Peyer's patch (tissue), 4 donors: ENCODE results near the gene PPP1R13L. TPM values are rescaled to one million over a fixed set of nuclear protein-coding genes. Genes with fewer than 3 reads are reported as not detected.

Source experiments
- DNase-seq, 3 donors: peaks; one replicate each; pipeline ENCODE4 v3.0.0-alpha.2; 2017 to 2019
- H3K27ac ChIP-seq, 4 donors: fragments of 200-600 bp; sonication (generic); one replicate each; pipeline ENCODE4 v1.5.1; 2016 to 2019
- H3K27me3 ChIP-seq, 2 donors: fragments of 200-600 bp; sonication (generic); one replicate each; pipeline ENCODE4 v1.5.1; 2019
- H3K36me3 ChIP-seq, 3 donors: fragments of 200-600 bp; sonication (generic); one replicate each; pipeline ENCODE4 v1.5.1; 2016 to 2019
- H3K4me1 ChIP-seq, 4 donors: fragments of 200-600 bp; sonication (generic); one replicate each; pipeline ENCODE4 v1.5.1; 2016 to 2019
- H3K4me3 ChIP-seq, 4 donors: fragments of 200-600 bp; sonication (generic); 1 replicate in 3 of 4; 2 replicates in 1 of 4; pipeline ENCODE4 v1.5.1; 2016 to 2019; ENCODE audit warnings: mild to moderate bottlenecking in 1 of 4
- H3K9me3 ChIP-seq, 4 donors: fragments of 200-600 bp; sonication (generic); one replicate each; pipeline ENCODE4 v1.5.1; 2016 to 2019; ENCODE audit warnings: mild to moderate bottlenecking in 1 of 4
- CTCF ChIP-seq, 6 experiments: fragments of 450-650 bp in 4 of 6; fragments of 200-600 bp in 2 of 6; sonication (generic) in 1 of 6; IDR thresholded peaks; one replicate each; pipeline ENCODE4 v1.5.1; 2017 to 2019; ENCODE audit warnings: antibody characterized with exemption in 6 of 6, mild to moderate bottlenecking in 3 of 6, moderate library complexity in 1 of 6
- POLR2A ChIP-seq, 2 donors: fragments of 450-650 bp; IDR thresholded peaks; one replicate each; pipeline ENCODE4 v1.5.1; 2017; ENCODE audit warnings: antibody characterized with exemption in 2 of 2, mild to moderate bottlenecking in 2 of 2, moderate library complexity in 2 of 2
- total RNA-seq, 4 donors: library from RNA; depleted of rRNA; stranded (reverse); fragments of >200 nt; gene quantifications; one replicate each; pipeline ENCODE4 v1.1.0, GENCODE V29; 2016

Gene PPP1R13L
- total RNA-seq, 4 donors from 2014 or later: 16.5 to 53.9 (median 36.2) TPM

- Histone ChIP-seq H3K9me3 (no peaks in the 10 kb centered on the region), H3K27me3 (peaks cover 0 to 7% of the 10 kb centered on the region in 2 donors), H3K4me1 (peaks cover 0 to 19% (median 10%) of the 10 kb centered on the region in 4 donors), H3K36me3 (no peaks in the 10 kb centered on the region), H3K27ac (peak overlapping the region; percentile 14 to 79 (median 44)), H3K4me3 (peak overlapping the region; percentile 37 to 54 (median 46))
- TF ChIP-seq CTCF (IDR thresholded peaks at IDR 0.05): peak in 3 of 6 experiments; percentile 14 to 20 (median 18)
- TF ChIP-seq POLR2A (IDR thresholded peaks at IDR 0.05): no peak
- no peak for DNase-seq
These were observed 23.7 kb upstream of the PPP1R13L start for GRCh38 chr19:45428384-45429231.

- Histone ChIP-seq H3K9me3 (no peaks in the 10 kb centered on the region), H3K27ac (peak overlapping the region; percentile 82 to 94 (median 89)), H3K27me3 (peaks cover 0 to 7% of the 10 kb centered on the region in 2 donors), H3K4me1 (peaks cover 0 to 32% (median 23%) of the 10 kb centered on the region in 4 donors), H3K4me3 (peak overlapping the region; percentile 44 to 63 (median 58)), H3K36me3 (peaks cover 0 to 18% (median 0%) of the 10 kb centered on the region in 3 donors)
- peak; percentile 47 to 86 (median 76) for DNase-seq
- TF ChIP-seq CTCF (IDR thresholded peaks at IDR 0.05) (no peak), POLR2A (IDR thresholded peaks at IDR 0.05) (no peak)
These were observed 19.6 kb upstream of the PPP1R13L start for GRCh38 chr19:45424191-45425058.

- Histone ChIP-seq H3K4me3 (peak within 1 kb of the TSS; percentile 44 to 63 (median 58)), H3K27me3 (peaks cover 0 to 3% of the 10 kb centered on the region in 2 donors), H3K27ac (peak within 1 kb of the TSS; percentile 82 to 94 (median 89)), H3K9me3 (no peaks in the 10 kb centered on the region), H3K36me3 (peaks cover 0 to 25% (median 0%) of the 10 kb centered on the region in 3 donors), H3K4me1 (peaks cover 0 to 30% (median 23%) of the 10 kb centered on the region in 4 donors)
- DNase-seq: peak in 2 of 3 donors; percentile 98 to 100
- TF ChIP-seq POLR2A (IDR thresholded peaks at IDR 0.05): peak; percentile 77 to 84
- TF ChIP-seq CTCF (IDR thresholded peaks at IDR 0.05): no peak
These were observed 18.8 kb upstream of the PPP1R13L start, which contains the start of gene ERCC1 for GRCh38 chr19:45423589-45424190. TSS of gene ERCC1 (minus strand) at chr19:45423917. CDS start at chr19:45423374, 543 bp downstream.

- H3K36me3 ChIP-seq: peaks cover 0 to 31% (median 0%) of the 10 kb centered on the region in 3 donors
- peaks cover 0 to 24% (median 18%) of the 10 kb centered on the region in 4 donors for H3K4me1 ChIP-seq
- no peaks in the 10 kb centered on the region for H3K27me3 ChIP-seq
- H3K27ac ChIP-seq: peak overlapping the region; percentile 82 to 94 (median 89)
- H3K9me3 ChIP-seq: no peaks in the 10 kb centered on the region
- peak overlapping the region; percentile 44 to 63 (median 58) for H3K4me3 ChIP-seq
- DNase-seq: peak in 1 of 3 donors; percentile 100
- TF ChIP-seq CTCF (IDR thresholded peaks at IDR 0.05) (no peak), POLR2A (IDR thresholded peaks at IDR 0.05) (no peak)
These were observed 18.2 kb upstream of the PPP1R13L start for GRCh38 chr19:45423033-45423588.
